HepG2 (cell line): Measurements from ENCODE around the gene NFIL3.

Experiments
- FOSL1 ChIP-seq: sonication (generic); formaldehyde crosslinking; IDR thresholded peaks from 2 replicates; pipeline ENCODE4 v1.9.0; 2021; ENCODE audit warnings: missing genetic modification reagents, borderline replicate concordance
- MEF2D ChIP-seq: sonication (generic); formaldehyde crosslinking; IDR thresholded peaks from 2 replicates; pipeline ENCODE4 v1.5.1; 2020; ENCODE audit warnings: mild to moderate bottlenecking, missing genetic modification reagents
- SRY ChIP-seq: sonication (generic); formaldehyde crosslinking; IDR thresholded peaks from 2 replicates; pipeline ENCODE4 v1.8.0; 2022; ENCODE audit warnings: mild to moderate bottlenecking, missing genetic modification reagents
- ZBTB39 ChIP-seq: sonication (generic); formaldehyde crosslinking; IDR thresholded peaks from 2 replicates; pipeline ENCODE4 v1.5.0; 2020; ENCODE audit warnings: missing genetic modification reagents

GRCh38 chr9:91418215-91418610 lies 5.4 kb downstream of the NFIL3 start:
- TF ChIP-seq SRY (CRISPR knock-in tag) (no peak), MEF2D (CRISPR knock-in tag) (no peak), FOSL1 (CRISPR knock-in tag) (no peak), ZBTB39 (CRISPR knock-in tag) (no peak)
